CD14-positive monocyte (primary cell): Measurements from ENCODE around the gene NPAS3. TPM values are rescaled to one million over a fixed set of nuclear protein-coding genes. Genes with fewer than 3 reads are reported as not detected.

Experiments used
- DNase-seq, 3 donors: peaks; one replicate each; pipeline ENCODE4 v3.0.0-alpha.2; 2011 to 2022
- H2AFZ ChIP-seq: 2 replicates; pipeline ENCODE4 v1.6.0; 2012; ENCODE audit warnings: mild to moderate bottlenecking, low read depth, low read length, inconsistent platforms; ENCODE audit not compliant: insufficient read depth, poor library complexity, severe bottlenecking
- H3K27ac ChIP-seq, 2 donors: 1 replicate in 1 of 2; 2 replicates in 1 of 2; pipeline ENCODE4 v1.5.1; 2012 to 2013; ENCODE audit warnings: low read length in 2 of 2, control low read depth in 1 of 2, inconsistent platforms in 1 of 2, low read depth in 1 of 2, mild to moderate bottlenecking in 1 of 2
- H3K27me3 ChIP-seq, 2 donors: one replicate each; pipeline versions ENCODE4 v1.6.0 to v1.6.1; 2011 to 2013; ENCODE audit warnings: low read length in 2 of 2; ENCODE audit not compliant: control insufficient read depth in 2 of 2, insufficient read depth in 2 of 2
- H3K36me3 ChIP-seq, 2 donors: replicated peaks in 1 of 2; 1 replicate in 1 of 2; 2 replicates in 1 of 2; pipeline versions ENCODE4 v1.5.1 to v1.6.1; 2012 to 2013; ENCODE audit warnings: low read length in 2 of 2, control low read depth in 1 of 2, inconsistent platforms in 1 of 2, mild to moderate bottlenecking in 1 of 2; ENCODE audit not compliant: insufficient read depth in 2 of 2, control insufficient read depth in 1 of 2
- H3K4me1 ChIP-seq, 2 donors: 1 replicate in 1 of 2; 2 replicates in 1 of 2; pipeline versions ENCODE4 v1.5.1 to v1.6.1; 2012 to 2013; ENCODE audit warnings: low read length in 2 of 2, control low read depth in 1 of 2, inconsistent platforms in 1 of 2, mild to moderate bottlenecking in 1 of 2, moderate library complexity in 1 of 2; ENCODE audit not compliant: insufficient read depth in 2 of 2, control insufficient read depth in 1 of 2
- H3K4me2 ChIP-seq: replicated peaks from 2 replicates; pipeline ENCODE3; 2012; ENCODE audit warnings: low read length, moderate library complexity, mild to moderate bottlenecking; ENCODE audit not compliant: poor library complexity, severe bottlenecking; ENCODE audit errors: extremely low read depth
- H3K4me3 ChIP-seq, 3 experiments: fragments of 200-600 bp in 1 of 3; sonication (generic) in 1 of 3; replicated peaks in 1 of 3; 1 replicate in 2 of 3; 2 replicates in 1 of 3; pipeline ENCODE4 v1.5.1; 2011 to 2013; ENCODE audit warnings: low read length in 3 of 3, mild to moderate bottlenecking in 3 of 3, control low read depth in 2 of 3, low read depth in 2 of 3, inconsistent platforms in 1 of 3, moderate library complexity in 1 of 3
- H3K79me2 ChIP-seq: 2 replicates; pipeline ENCODE4 v1.6.0; 2012; ENCODE audit warnings: mild to moderate bottlenecking, control low read depth, inconsistent platforms, low read length, moderate library complexity; ENCODE audit not compliant: insufficient read depth
- H3K9ac ChIP-seq: 2 replicates; pipeline ENCODE4 v1.6.0; 2017; ENCODE audit warnings: low read length, mild to moderate bottlenecking; ENCODE audit not compliant: insufficient read depth, poor library complexity, severe bottlenecking
- H3K9me3 ChIP-seq, 2 donors: replicated peaks in 1 of 2; 1 replicate in 1 of 2; 2 replicates in 1 of 2; pipeline versions ENCODE4 v1.5.1 to v1.6.1; 2012 to 2013; ENCODE audit warnings: low read length in 2 of 2, control low read depth in 1 of 2; ENCODE audit not compliant: control insufficient read depth in 1 of 2, insufficient read depth in 1 of 2
- H4K20me1 ChIP-seq: 2 replicates; pipeline ENCODE4 v1.6.0; 2012; ENCODE audit warnings: mild to moderate bottlenecking, low read length, control low read depth, moderate library complexity; ENCODE audit not compliant: insufficient read depth
- H3K27ac Mint-ChIP-seq, 7 donors: one replicate each; pipeline ENCODE4 v1.8.0; 2020; ENCODE audit warnings: mild to moderate bottlenecking in 7 of 7, mixed read lengths in 7 of 7, moderate library complexity in 6 of 7, inconsistent platforms in 2 of 7
- H3K27me3 Mint-ChIP-seq, 3 donors: one replicate each; pipeline ENCODE4 v1.8.0; 2021 to 2022; ENCODE audit warnings: low read depth in 3 of 3, mild to moderate bottlenecking in 3 of 3, mixed read lengths in 3 of 3, moderate library complexity in 3 of 3, inconsistent platforms in 1 of 3
- H3K36me3 Mint-ChIP-seq, 2 donors: one replicate each; pipeline ENCODE4 v1.8.0; 2020; ENCODE audit warnings: mixed read lengths in 2 of 2, inconsistent platforms in 1 of 2, mild to moderate bottlenecking in 1 of 2
- H3K4me1 Mint-ChIP-seq: one replicate; pipeline ENCODE4 v1.8.0; 2020; ENCODE audit warnings: mild to moderate bottlenecking, mixed read lengths
- H3K4me3 Mint-ChIP-seq, 2 donors: one replicate each; pipeline ENCODE4 v1.8.0; 2020; ENCODE audit warnings: mild to moderate bottlenecking in 2 of 2, mixed read lengths in 2 of 2, moderate library complexity in 1 of 2
- H3K9me3 Mint-ChIP-seq, 7 donors: one replicate each; pipeline ENCODE4 v1.8.0; 2020 to 2022; ENCODE audit warnings: mixed read lengths in 7 of 7, mild to moderate bottlenecking in 6 of 7, moderate library complexity in 6 of 7, inconsistent platforms in 2 of 7
- WGBS: methylation state at CpG from one replicate; pipeline ENCODE4 v1.1.5; 2013; ENCODE audit warnings: missing lambda C conversion rate; ENCODE audit not compliant: insufficient coverage; 5-methylcytosine and 5-hydroxymethylcytosine counted together
- intact Hi-C, 2 donors: fragments of 100-400 bp; cut with micrococcal nuclease; formaldehyde crosslinking; loops; one replicate each; pipeline versions ENCODE4 v1.15.0 to v1.15.1; 2023
- polyA plus RNA-seq, 3 donors: library from polyadenylated mRNA; depleted of rRNA in 1 of 3; unstranded in 2 of 3; stranded (reverse) in 1 of 3; fragments of 300-500 nt in 2 of 3; fragments of >200 nt in 1 of 3; fragmentation: Illumina TruSeq in 2 of 3; gene quantifications; 1 replicate in 2 of 3; 2 replicates in 1 of 3; pipeline ENCODE4 v1.2.3, GENCODE V29; 2012 to 2021
- TF ChIP-seq, protein P1 (sequence below): fragments of 200-600 bp; IDR thresholded peaks from one replicate; pipeline ENCODE4 v1.8.0; 2022; ENCODE audit warnings: antibody characterized with exemption, mild to moderate bottlenecking

NPAS3 gene
- polyA plus RNA-seq, 3 donors, result not detected

DNA sequence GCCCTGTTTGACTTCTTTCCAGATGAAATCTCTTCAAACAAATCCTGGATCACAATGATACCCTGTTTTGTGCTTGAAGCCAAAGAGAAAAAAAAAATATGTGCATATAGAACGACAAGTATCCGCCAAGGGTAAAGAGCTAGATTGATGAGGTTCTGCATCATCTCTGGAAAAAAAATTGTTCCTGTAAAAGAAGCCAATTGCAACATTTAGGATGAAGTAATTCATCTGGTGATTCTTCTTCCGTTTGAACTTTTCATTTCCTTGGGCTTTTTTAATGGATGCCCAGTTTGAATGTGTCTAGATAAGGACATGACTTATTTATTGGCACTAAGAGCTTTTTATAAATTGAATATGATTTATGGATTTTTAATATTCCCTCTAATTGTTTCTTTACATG, 38.1 kb upstream of the NPAS3 start:
- no peak overlapping the region for H3K27ac Mint-ChIP-seq
- H3K27ac ChIP-seq, result no peak overlapping the region

GRCh38 chr14:32905013-32905412, 33.7 kb upstream of the NPAS3 start:
- no CpG with 5 or more reads among the region's 2 CpGs for WGBS
- no peaks in the 10 kb centered on the region for H3K4me1 Mint-ChIP-seq
- Histone ChIP-seq H3K36me3 (no peaks in the 10 kb centered on the region), H3K9me3 (no peaks in the 10 kb centered on the region), H3K27me3 (no peaks in the 10 kb centered on the region), H3K27ac (no peak overlapping the region), H3K4me2 (no peak overlapping the region), H4K20me1 (no peaks in the 10 kb centered on the region), H3K4me1 (no peaks in the 10 kb centered on the region), H3K9ac (no peak overlapping the region), H2AFZ (no peak overlapping the region), H3K79me2 (no peaks in the 10 kb centered on the region), H3K4me3 (no peak overlapping the region)
- intact Hi-C loops, result no loop called here
- TF ChIP-seq, protein P1, sequence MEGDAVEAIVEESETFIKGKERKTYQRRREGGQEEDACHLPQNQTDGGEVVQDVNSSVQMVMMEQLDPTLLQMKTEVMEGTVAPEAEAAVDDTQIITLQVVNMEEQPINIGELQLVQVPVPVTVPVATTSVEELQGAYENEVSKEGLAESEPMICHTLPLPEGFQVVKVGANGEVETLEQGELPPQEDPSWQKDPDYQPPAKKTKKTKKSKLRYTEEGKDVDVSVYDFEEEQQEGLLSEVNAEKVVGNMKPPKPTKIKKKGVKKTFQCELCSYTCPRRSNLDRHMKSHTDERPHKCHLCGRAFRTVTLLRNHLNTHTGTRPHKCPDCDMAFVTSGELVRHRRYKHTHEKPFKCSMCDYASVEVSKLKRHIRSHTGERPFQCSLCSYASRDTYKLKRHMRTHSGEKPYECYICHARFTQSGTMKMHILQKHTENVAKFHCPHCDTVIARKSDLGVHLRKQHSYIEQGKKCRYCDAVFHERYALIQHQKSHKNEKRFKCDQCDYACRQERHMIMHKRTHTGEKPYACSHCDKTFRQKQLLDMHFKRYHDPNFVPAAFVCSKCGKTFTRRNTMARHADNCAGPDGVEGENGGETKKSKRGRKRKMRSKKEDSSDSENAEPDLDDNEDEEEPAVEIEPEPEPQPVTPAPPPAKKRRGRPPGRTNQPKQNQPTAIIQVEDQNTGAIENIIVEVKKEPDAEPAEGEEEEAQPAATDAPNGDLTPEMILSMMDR, result no peak
- DNase-seq, result no peak
- H3K4me3 Mint-ChIP-seq, result no peak overlapping the region
- no peaks in the 10 kb centered on the region for H3K36me3 Mint-ChIP-seq
- no peak overlapping the region for H3K27ac Mint-ChIP-seq
- peaks cover 0 to 3% (median 0%) of the 10 kb centered on the region in 7 donors for H3K9me3 Mint-ChIP-seq
- H3K27me3 Mint-ChIP-seq, result no peaks in the 10 kb centered on the region

More for the DNA sequence above, 38.1 kb upstream of the NPAS3 start:
- Mint-ChIP-seq H3K4me1 (peaks cover 5% of the 10 kb centered on the region), H3K4me3 (no peak overlapping the region), H3K9me3 (peaks cover 0 to 3% (median 0%) of the 10 kb centered on the region in 7 donors), H3K27me3 (peaks cover 0 to 2% (median 0%) of the 10 kb centered on the region in 3 donors), H3K36me3 (no peaks in the 10 kb centered on the region)
- Histone ChIP-seq H3K9ac (no peak overlapping the region), H3K4me1 (no peaks in the 10 kb centered on the region), H3K9me3 (no peaks in the 10 kb centered on the region), H3K27me3 (no peaks in the 10 kb centered on the region), H3K36me3 (no peaks in the 10 kb centered on the region), H2AFZ (no peak overlapping the region), H3K4me3 (no peak overlapping the region), H4K20me1 (no peaks in the 10 kb centered on the region), H3K79me2 (no peaks in the 10 kb centered on the region), H3K4me2 (no peak overlapping the region)
- intact Hi-C loops, result no loop called here
- 100% methylated on average over 1 of the region's 3 CpGs for WGBS
- TF ChIP-seq, protein P1, result no peak
- no peak for DNase-seq
